Parathyroid adenoma (tissue), 2 donors: Measurements from ENCODE around the gene ITPK1.

Experiments used
- H2AFZ ChIP-seq: fragments of 300-600 bp; sonication (generic); one replicate; pipeline ENCODE4 v1.7.0; 2017; ENCODE audit warnings: antibody characterized with exemption, mild to moderate bottlenecking
- H3K27ac ChIP-seq: fragments of 300-600 bp; sonication (generic); one replicate; pipeline ENCODE4 v1.7.0; 2017
- H3K27me3 ChIP-seq: fragments of 300-600 bp; sonication (generic); one replicate; pipeline ENCODE4 v1.7.0; 2017; ENCODE audit warnings: low read length; ENCODE audit not compliant: control insufficient read depth, insufficient read depth
- H3K36me3 ChIP-seq: fragments of 300-600 bp; sonication (generic); one replicate; pipeline ENCODE4 v1.7.0; 2017; ENCODE audit warnings: low read length; ENCODE audit not compliant: control insufficient read depth, insufficient read depth
- H3K4me1 ChIP-seq: fragments of 300-600 bp; sonication (generic); one replicate; pipeline ENCODE4 v1.7.0; 2017; ENCODE audit warnings: control low read depth
- H3K4me2 ChIP-seq: fragments of 300-600 bp; sonication (generic); one replicate; pipeline ENCODE4 v1.7.0; 2017; ENCODE audit warnings: low read length
- H3K4me3 ChIP-seq: fragments of 300-600 bp; sonication (generic); one replicate; pipeline ENCODE4 v1.7.0; 2017; ENCODE audit warnings: low read depth, low read length
- H3K79me2 ChIP-seq: fragments of 300-600 bp; sonication (generic); one replicate; pipeline ENCODE4 v1.7.0; 2017; ENCODE audit warnings: control low read depth
- H3K9ac ChIP-seq: fragments of 300-600 bp; sonication (generic); one replicate; pipeline ENCODE4 v1.7.0; 2017; ENCODE audit warnings: mild to moderate bottlenecking
- H3K9me3 ChIP-seq: fragments of 300-600 bp; sonication (generic); one replicate; pipeline ENCODE4 v1.7.0; 2017; ENCODE audit warnings: low read length; ENCODE audit not compliant: control insufficient read depth
- CTCF ChIP-seq: fragments of 300-600 bp; sonication (generic); IDR thresholded peaks from one replicate; pipeline ENCODE4 v1.7.0; 2017; ENCODE audit warnings: antibody characterized with exemption, mild to moderate bottlenecking
- donor health status: primary hyperparathyroidism.

ITPK1 gene

GRCh38 chr14:92948647-92949046 is 167.1 kb downstream of the ITPK1 start:
- Histone ChIP-seq H2AFZ (no peak overlapping the region), H3K27ac (no peak overlapping the region), H3K27me3 (no peaks in the 10 kb centered on the region), H3K9ac (no peak overlapping the region), H3K4me2 (no peak overlapping the region), H3K36me3 (no peaks in the 10 kb centered on the region), H3K4me3 (no peak overlapping the region), H3K79me2 (peaks cover 14% of the 10 kb centered on the region), H3K9me3 (no peaks in the 10 kb centered on the region), H3K4me1 (peaks cover 3% of the 10 kb centered on the region)
- TF ChIP-seq CTCF, result no peak

GRCh38 chr14:92946847-92947545 is 168.7 kb downstream of the ITPK1 start:
- no peak overlapping the region for H3K4me3 ChIP-seq
- H3K79me2 ChIP-seq, result peaks cover 14% of the 10 kb centered on the region
- no peaks in the 10 kb centered on the region for H3K36me3 ChIP-seq
- H3K9me3 ChIP-seq, result no peaks in the 10 kb centered on the region
- H3K9ac ChIP-seq, result no peak overlapping the region
- peaks cover 3% of the 10 kb centered on the region for H3K4me1 ChIP-seq
- no peaks in the 10 kb centered on the region for H3K27me3 ChIP-seq
- no peak overlapping the region for H2AFZ ChIP-seq
- no peak overlapping the region for H3K27ac ChIP-seq
- no peak for TF ChIP-seq CTCF
- no peak overlapping the region for H3K4me2 ChIP-seq

GRCh38 chr14:92945959-92946846 is 169.5 kb downstream of the ITPK1 start:
- no peak overlapping the region for H3K9ac ChIP-seq
- no peak for TF ChIP-seq CTCF

GRCh38 chr14:92945544-92945943 is 170.2 kb downstream of the ITPK1 start:
- Histone ChIP-seq H3K27me3 (no peaks in the 10 kb centered on the region), H3K9ac (no peak overlapping the region), H2AFZ (no peak overlapping the region), H3K79me2 (peaks cover 6% of the 10 kb centered on the region), H3K4me3 (no peak overlapping the region), H3K4me1 (no peaks in the 10 kb centered on the region), H3K27ac (no peak overlapping the region), H3K4me2 (no peak overlapping the region), H3K36me3 (no peaks in the 10 kb centered on the region), H3K9me3 (no peaks in the 10 kb centered on the region)
- no peak for TF ChIP-seq CTCF

More at GRCh38 chr14:92945959-92946846, 169.5 kb downstream of the ITPK1 start:
- no peaks in the 10 kb centered on the region for H3K9me3 ChIP-seq
- no peaks in the 10 kb centered on the region for H3K27me3 ChIP-seq
- peaks cover 8% of the 10 kb centered on the region for H3K79me2 ChIP-seq
- H3K36me3 ChIP-seq, result no peaks in the 10 kb centered on the region
- no peak overlapping the region for H3K4me3 ChIP-seq
- H3K4me1 ChIP-seq, result no peaks in the 10 kb centered on the region
- H2AFZ ChIP-seq, result no peak overlapping the region
- no peak overlapping the region for H3K27ac ChIP-seq
- H3K4me2 ChIP-seq, result peak overlapping the region; percentile 51
